Activated CD4-positive, alpha-beta T cell treated with anti-CD3 and anti-CD28 coated beads, Interleukin-2, Interleukin-6, amounts not matched to agents 100 ng/mL and 50 ng/mL, durations not matched to agents 16 hours and 8 hours (primary cell): ENCODE measurements around the gene DST.
A peak's percentile ranks its signal among the peaks of the same experiment; 100 is the strongest.

Experiments used
- DNase-seq: peaks from one replicate; pipeline ENCODE4 v3.0.0-alpha.2; 2020

Gene DST

GRCh38 chr6:56620229-56620868 lies 22.3 kb downstream of the DST start:
- no peak for DNase-seq

- no peak for DNase-seq
Observed at GRCh38 chr6:56618050-56618449, 24.6 kb downstream of the DST start.

GRCh38 chr6:56616967-56617366 lies 25.7 kb downstream of the DST start:
- no peak for DNase-seq

- no peak for DNase-seq
Observed at GRCh38 chr6:56613247-56613851, 29.3 kb downstream of the DST start.

- no peak for DNase-seq
Observed at GRCh38 chr6:56608332-56608731, 34.4 kb downstream of the DST start.

- DNase-seq, result no peak
Observed at GRCh38 chr6:56607111-56607752, 35.5 kb downstream of the DST start.

GRCh38 chr6:56605435-56605834 lies 37.3 kb downstream of the DST start:
- no peak for DNase-seq

- no peak for DNase-seq
Observed at GRCh38 chr6:56604186-56604585, 38.5 kb downstream of the DST start.

- no peak for DNase-seq
Observed at GRCh38 chr6:56601390-56601789, 41.3 kb downstream of the DST start.

GRCh38 chr6:56595490-56596122 lies 47.1 kb downstream of the DST start:
- peak; percentile 75 for DNase-seq

GRCh38 chr6:56594699-56595098 lies 48.0 kb downstream of the DST start:
- DNase-seq, result peak; percentile 6

- peak; percentile 77 for DNase-seq
Observed at GRCh38 chr6:56593801-56594318, 48.8 kb downstream of the DST start.

- no peak for DNase-seq
Observed at GRCh38 chr6:56582236-56582635, 60.5 kb downstream of the DST start.

- no peak for DNase-seq
Observed at GRCh38 chr6:56581296-56581925, 61.3 kb downstream of the DST start.

- DNase-seq, result no peak
Observed at GRCh38 chr6:56580271-56580670, 62.4 kb downstream of the DST start.

GRCh38 chr6:56579155-56579851 lies 63.4 kb downstream of the DST start:
- DNase-seq, result no peak

GRCh38 chr6:56575736-56576135 lies 67.0 kb downstream of the DST start:
- DNase-seq, result no peak

GRCh38 chr6:56574292-56574691 lies 68.4 kb downstream of the DST start:
- DNase-seq, result no peak

- no peak for DNase-seq
Observed at GRCh38 chr6:56573624-56574023, 69.1 kb downstream of the DST start.

GRCh38 chr6:56572788-56573471 lies 69.8 kb downstream of the DST start:
- DNase-seq, result no peak

GRCh38 chr6:56571605-56572004 lies 71.1 kb downstream of the DST start:
- DNase-seq, result no peak
